ENCODE data around the gene EHBP1. TPM values are rescaled to one million over a fixed set of nuclear protein-coding genes. Genes with fewer than 3 reads are reported as not detected.

The EHBP1 gene
- polyA plus RNA-seq, 1 of the 3 experiments (the other 2 are of a cell fraction) = 62.7 TPM

- H3K4me2 ChIP-seq = no peak overlapping the region
- H3K36me3 ChIP-seq (replicated peaks in 1 of 2; ENCODE audit: control insufficient read depth in 1 of 2, insufficient read depth in 2 of 2, low read length in 1 of 2) = peaks cover 14 to 28% of the 10 kb centered on the region in 2 experiments
- no peak for DNase-seq
- H3K9me2 ChIP-seq = no peaks in the 10 kb centered on the region
- H3K9me3 ChIP-seq = no peaks in the 10 kb centered on the region
- H2AFZ ChIP-seq (ENCODE audit: low read depth) = no peak overlapping the region
- TF ChIP-seq TEAD4 (IDR thresholded peaks at IDR 0.05; ENCODE audit: borderline replicate concordance, insufficient read depth) = no peak
- no peak for TF ChIP-seq MXI1 (IDR thresholded peaks at IDR 0.05; ENCODE audit: low read depth, low read length)
- TF ChIP-seq RAD21 (IDR thresholded peaks at IDR 0.05; ENCODE audit: low read length) = no peak
- TF ChIP-seq FOSL2 (IDR thresholded peaks at IDR 0.05; ENCODE audit: borderline replicate concordance, low read depth) = no peak
- TF ChIP-seq RCOR1 (IDR thresholded peaks at IDR 0.05; ENCODE audit: low read length) = no peak
- no peak for TF ChIP-seq GABPA (IDR thresholded peaks at IDR 0.05; ENCODE audit: low read depth)
- TF ChIP-seq GATA2 (CRISPR knock-in tag; IDR thresholded peaks at IDR 0.05) = no peak
- TF ChIP-seq TAF1 (IDR thresholded peaks at IDR 0.05; ENCODE audit: borderline replicate concordance, low read depth, low read length) = no peak
- no peak for TF ChIP-seq NRF1 (IDR thresholded peaks at IDR 0.05; ENCODE audit: low read depth, low read length)
- no peak for TF ChIP-seq SIN3A (IDR thresholded peaks at IDR 0.05; ENCODE audit: borderline replicate concordance, low read depth, low read length)
- TF ChIP-seq NFIC (IDR thresholded peaks at IDR 0.05; ENCODE audit: borderline replicate concordance) = no peak
- no peak for TF ChIP-seq USF2 (IDR thresholded peaks at IDR 0.05; ENCODE audit: borderline replicate concordance, low read depth, low read length)
- no peak for TF ChIP-seq RXRA (IDR thresholded peaks at IDR 0.05; ENCODE audit: borderline replicate concordance, low read depth)
- no peak for TF ChIP-seq JUND (IDR thresholded peaks at IDR 0.05)
- no peak for TF ChIP-seq CTCF (IDR thresholded peaks at IDR 0.05)
- TF ChIP-seq ELF1 (IDR thresholded peaks at IDR 0.05) = no peak
- no peak for TF ChIP-seq REST (IDR thresholded peaks at IDR 0.05; ENCODE audit: low read depth, low read length)
- no peaks in the 10 kb centered on the region for H3K27me3 ChIP-seq (ENCODE audit: insufficient read depth)
- no peak overlapping the region for H3K9ac ChIP-seq
- no peaks in the 10 kb centered on the region for H3F3A ChIP-seq (replicated peaks; ENCODE audit: insufficient read depth)
- 98% methylated on average over 1 of the region's 1 CpG for WGBS (ENCODE audit: low lambda C conversion rate)
- ChIA-PET POLR2A (no interaction called here), CTCF (no interaction called here)
- no peak overlapping the region for H3K27ac ChIP-seq (ENCODE audit: low read depth in 2 of 2, low read length in 1 of 2)
- peaks cover 40% of the 10 kb centered on the region for H3K79me2 ChIP-seq (ENCODE audit: insufficient read depth)
- H4K20me1 ChIP-seq (ENCODE audit: insufficient read depth) = no peaks in the 10 kb centered on the region
- H3K4me1 ChIP-seq (ENCODE audit: control insufficient read depth in 1 of 2, insufficient read depth in 2 of 2, low read depth in 1 of 2, low read length in 1 of 2) = no peaks in the 10 kb centered on the region; a peak in 2 of 4 replicates
- no peak overlapping the region for H3K4me3 ChIP-seq (ENCODE audit: low read depth in 2 of 2, low read length in 1 of 2)
These were observed 118.9 kb downstream of the EHBP1 start for GRCh38 chr2:62824388-62824787.
